Neural cell (in vitro differentiated cells): ENCODE measurements around the gene RGS14. TPM values are rescaled to one million over a fixed set of nuclear protein-coding genes. Genes with fewer than 3 reads are reported as not detected.

Experiments
- H2AFZ ChIP-seq: fragments of 200-600, 300-800 bp; sonication (generic), shearing (Covaris generic); 2 replicates; pipeline ENCODE4 v1.6.0; 2014; ENCODE audit warnings: low read depth, mild to moderate bottlenecking, antibody characterized with exemption, low read length, moderate library complexity
- H3F3A ChIP-seq: fragments of 200-600 bp; shearing (Covaris generic); 2 replicates; pipeline ENCODE4 v1.6.1; 2016; ENCODE audit warnings: mild to moderate bottlenecking, moderate library complexity, mixed read lengths, antibody characterized with exemption, low read length; ENCODE audit not compliant: insufficient read depth, poor library complexity, severe bottlenecking
- H3K27ac ChIP-seq: fragments of 200-600, 300-800 bp; sonication (generic), shearing (Covaris generic); 2 replicates; pipeline ENCODE4 v1.5.1; 2014; ENCODE audit warnings: mild to moderate bottlenecking, low read length, moderate library complexity
- H3K27me3 ChIP-seq: fragments of 300-800, 200-600 bp; sonication (generic), shearing (Covaris generic); 2 replicates; pipeline ENCODE4 v1.6.0; 2014; ENCODE audit warnings: mild to moderate bottlenecking, low read depth, low read length, moderate library complexity; ENCODE audit not compliant: insufficient read depth
- H3K36me3 ChIP-seq: fragments of 300-800, 200-600 bp; sonication (generic), shearing (Covaris generic); 2 replicates; pipeline ENCODE4 v1.5.1; 2014; ENCODE audit warnings: mild to moderate bottlenecking, antibody characterized with exemption, low read length, moderate library complexity; ENCODE audit not compliant: insufficient read depth
- H3K4me2 ChIP-seq: fragments of 300-800, 200-600 bp; sonication (generic), shearing (Covaris generic); 2 replicates; pipeline ENCODE4 v1.6.0; 2014; ENCODE audit warnings: mild to moderate bottlenecking, low read length
- H3K4me3 ChIP-seq: fragments of 300-800, 200-600 bp; sonication (generic), shearing (Covaris generic); 2 replicates; pipeline ENCODE4 v1.5.1; 2014; ENCODE audit warnings: mild to moderate bottlenecking, low read length, moderate library complexity
- H3K79me2 ChIP-seq: fragments of 200-600 bp; shearing (Covaris generic); replicated peaks from 2 replicates; pipeline ENCODE4 v1.6.0; 2014; ENCODE audit warnings: mild to moderate bottlenecking, low read length, moderate library complexity; ENCODE audit not compliant: insufficient read depth
- H3K9ac ChIP-seq: fragments of 300-800, 200-600 bp; sonication (generic), shearing (Covaris generic); 2 replicates; pipeline ENCODE4 v1.6.1; 2016; ENCODE audit warnings: mild to moderate bottlenecking, low read length, mixed read lengths
- H3K9me2 ChIP-seq: fragments of 200-600 bp; shearing (Covaris generic); 2 replicates; pipeline ENCODE4 v1.6.1; 2016; ENCODE audit warnings: mild to moderate bottlenecking, low read length, mixed read lengths; ENCODE audit not compliant: insufficient read depth
- H3K9me3 ChIP-seq: fragments of 200-600, 300-800 bp; sonication (generic), shearing (Covaris generic); 2 replicates; pipeline ENCODE4 v1.6.1; 2016; ENCODE audit warnings: mild to moderate bottlenecking, mixed run types, low read length, moderate library complexity, mixed read lengths
- H4K20me1 ChIP-seq: fragments of 200-600 bp; shearing (Covaris generic); 2 replicates; pipeline ENCODE4 v1.6.1; 2016; ENCODE audit warnings: mild to moderate bottlenecking, mixed run types; ENCODE audit not compliant: insufficient read depth
- CTCF ChIP-seq: fragments of 450-650 bp; IDR thresholded peaks from 2 replicates; pipeline ENCODE4 v1.5.1; 2014; ENCODE audit warnings: antibody characterized with exemption, mild to moderate bottlenecking, moderate library complexity; ENCODE audit not compliant: poor library complexity, severe bottlenecking
- EP300 ChIP-seq: fragments of 450-650 bp; conservative IDR thresholded peaks from 2 replicates; pipeline ENCODE4 v1.6.1; 2014; ENCODE audit warnings: antibody characterized with exemption, mild to moderate bottlenecking, moderate library complexity; ENCODE audit not compliant: poor library complexity, severe bottlenecking
- EZH2 ChIP-seq: fragments of 200-600, 300-800 bp; shearing (Covaris generic), sonication (generic); IDR thresholded peaks from 2 replicates; pipeline ENCODE4 v1.6.1; 2014; ENCODE audit warnings: antibody characterized with exemption, low read length, borderline replicate concordance, mild to moderate bottlenecking; ENCODE audit not compliant: insufficient read depth, poor library complexity, severe bottlenecking
- MXI1 ChIP-seq: fragments of 450-650 bp; conservative IDR thresholded peaks from 2 replicates; pipeline ENCODE4 v1.6.1; 2014; ENCODE audit warnings: antibody characterized with exemption, mild to moderate bottlenecking; ENCODE audit not compliant: poor library complexity, severe bottlenecking
- POLR2AphosphoS5 ChIP-seq: IDR thresholded peaks from 2 replicates; pipeline ENCODE4 v1.6.1; 2012
- RAD21 ChIP-seq: fragments of 450-650 bp; conservative IDR thresholded peaks from 2 replicates; pipeline ENCODE4 v1.6.1; 2014; ENCODE audit warnings: antibody characterized with exemption, mild to moderate bottlenecking, moderate library complexity
- REST ChIP-seq: IDR thresholded peaks from 2 replicates; pipeline ENCODE4 v1.6.1; 2012; ENCODE audit warnings: borderline replicate concordance
- SMC3 ChIP-seq: fragments of 450-650 bp; conservative IDR thresholded peaks from 2 replicates; pipeline ENCODE4 v1.6.1; 2014; ENCODE audit warnings: antibody characterized with exemption, mild to moderate bottlenecking, moderate library complexity; ENCODE audit not compliant: poor library complexity
- TAF1 ChIP-seq: IDR thresholded peaks from 2 replicates; pipeline ENCODE4 v1.6.1; 2012; ENCODE audit warnings: low read depth
- polyA plus RNA-seq: library from polyadenylated mRNA; depleted of rRNA; stranded (reverse); fragments of >200 nt; gene quantifications from 2 replicates; pipeline ENCODE4 v1.2.3, GENCODE V29; 2014

Gene RGS14
- polyA plus RNA-seq, 1 donor from 2014 or later: 32.3 TPM

- no peaks in the 10 kb centered on the region for H3K9me3 ChIP-seq
- H4K20me1 ChIP-seq: no peaks in the 10 kb centered on the region
- TF ChIP-seq CTCF: peak; percentile 12
- peak; percentile 3 for TF ChIP-seq MXI1
- TF ChIP-seq SMC3: no peak
- H3K27ac ChIP-seq: no peak overlapping the region
- H3K79me2 ChIP-seq: no peaks in the 10 kb centered on the region
- no peaks in the 10 kb centered on the region for H3K9me2 ChIP-seq
- H3K9ac ChIP-seq: peak overlapping the region; percentile 55
- no peaks in the 10 kb centered on the region for H3K36me3 ChIP-seq
- H3K27me3 ChIP-seq: peaks cover 42% of the 10 kb centered on the region
- no peak overlapping the region for H2AFZ ChIP-seq
- H3F3A ChIP-seq: no peaks in the 10 kb centered on the region
- peak overlapping the region; percentile 65 for H3K4me3 ChIP-seq
- no peak overlapping the region for H3K4me2 ChIP-seq
These were observed 47.0 kb downstream of the RGS14 start for GRCh38 chr5:177404641-177405179.

- TF ChIP-seq MXI1 (no peak), RAD21 (no peak), EZH2 (no peak), SMC3 (no peak), POLR2AphosphoS5 (no peak), CTCF (no peak), TAF1 (no peak), REST (no peak), EP300 (no peak)
- Histone ChIP-seq H3F3A (no peaks in the 10 kb centered on the region), H3K9ac (peak overlapping the region; percentile 55), H4K20me1 (no peaks in the 10 kb centered on the region), H2AFZ (no peak overlapping the region), H3K4me2 (no peak overlapping the region), H3K27me3 (peaks cover 42% of the 10 kb centered on the region), H3K9me2 (no peaks in the 10 kb centered on the region), H3K4me3 (no peak overlapping the region), H3K27ac (no peak overlapping the region), H3K79me2 (no peaks in the 10 kb centered on the region), H3K9me3 (no peaks in the 10 kb centered on the region), H3K36me3 (no peaks in the 10 kb centered on the region)
These were observed 47.6 kb downstream of the RGS14 start for GRCh38 chr5:177405312-177405711.
